PFSK-1 (cell line): ENCODE data around the gene SYDE1.

Experiments used
- FOXP2 ChIP-seq: optimal IDR thresholded peaks from 2 replicates; pipeline ENCODE3; 2011; ENCODE audit warnings: borderline replicate concordance, control low read depth, inconsistent platforms; ENCODE audit not compliant: insufficient read depth; ENCODE audit errors: extremely low read length, extremely low read depth
- POLR2AphosphoS5 ChIP-seq: IDR thresholded peaks from 2 replicates; pipeline ENCODE4 v1.6.1; 2012; ENCODE audit warnings: low read depth, mild to moderate bottlenecking, control low read depth, low read length, moderate library complexity
- SIN3A ChIP-seq: IDR thresholded peaks from 2 replicates; pipeline ENCODE4 v1.6.1; 2012; ENCODE audit warnings: mild to moderate bottlenecking, low read length, moderate library complexity, borderline replicate concordance; ENCODE audit not compliant: insufficient read depth
- TAF1 ChIP-seq: IDR thresholded peaks from 2 replicates; pipeline ENCODE4 v1.6.1; 2012; ENCODE audit warnings: low read length, control low read depth, borderline replicate concordance; ENCODE audit not compliant: insufficient read depth
- TF ChIP-seq, protein P1 (sequence below), 2 experiments: IDR thresholded peaks; 2 replicates each; pipeline versions ENCODE4 v1.6.1 to v1.8.0; 2011 to 2012; ENCODE audit warnings: low read depth in 2 of 2, low read length in 2 of 2, control low read depth in 1 of 2, inconsistent platforms in 1 of 2, mild to moderate bottlenecking in 1 of 2, moderate library complexity in 1 of 2; ENCODE audit not compliant: insufficient read depth in 1 of 2

The SYDE1 gene

DNA sequence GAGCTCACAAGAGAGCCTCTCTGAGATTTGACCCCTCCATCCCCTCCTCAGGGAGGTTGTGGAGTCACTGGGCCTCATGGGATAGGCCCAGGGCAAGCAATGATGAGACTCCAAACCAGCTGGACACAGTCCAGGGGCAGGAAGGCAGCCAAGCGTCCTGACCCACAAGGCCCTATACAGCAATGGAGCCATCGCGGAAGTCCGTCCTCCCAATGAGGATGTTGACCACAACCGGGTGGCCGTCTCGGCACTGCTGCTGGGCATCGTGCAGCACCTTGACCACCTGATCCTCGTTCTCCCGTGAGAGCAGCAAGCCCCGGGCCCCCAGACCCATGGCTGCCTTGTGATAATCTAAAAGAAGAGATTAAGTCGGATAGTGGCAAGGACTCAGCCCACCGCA lies 7.9 kb downstream of the SYDE1 start:
- TF ChIP-seq FOXP2 (peak; percentile 87), TAF1 (no peak), SIN3A (no peak), POLR2AphosphoS5 (peak; percentile 58; the same call in 1 of the 2 replicates)
- TF ChIP-seq, protein P1, sequence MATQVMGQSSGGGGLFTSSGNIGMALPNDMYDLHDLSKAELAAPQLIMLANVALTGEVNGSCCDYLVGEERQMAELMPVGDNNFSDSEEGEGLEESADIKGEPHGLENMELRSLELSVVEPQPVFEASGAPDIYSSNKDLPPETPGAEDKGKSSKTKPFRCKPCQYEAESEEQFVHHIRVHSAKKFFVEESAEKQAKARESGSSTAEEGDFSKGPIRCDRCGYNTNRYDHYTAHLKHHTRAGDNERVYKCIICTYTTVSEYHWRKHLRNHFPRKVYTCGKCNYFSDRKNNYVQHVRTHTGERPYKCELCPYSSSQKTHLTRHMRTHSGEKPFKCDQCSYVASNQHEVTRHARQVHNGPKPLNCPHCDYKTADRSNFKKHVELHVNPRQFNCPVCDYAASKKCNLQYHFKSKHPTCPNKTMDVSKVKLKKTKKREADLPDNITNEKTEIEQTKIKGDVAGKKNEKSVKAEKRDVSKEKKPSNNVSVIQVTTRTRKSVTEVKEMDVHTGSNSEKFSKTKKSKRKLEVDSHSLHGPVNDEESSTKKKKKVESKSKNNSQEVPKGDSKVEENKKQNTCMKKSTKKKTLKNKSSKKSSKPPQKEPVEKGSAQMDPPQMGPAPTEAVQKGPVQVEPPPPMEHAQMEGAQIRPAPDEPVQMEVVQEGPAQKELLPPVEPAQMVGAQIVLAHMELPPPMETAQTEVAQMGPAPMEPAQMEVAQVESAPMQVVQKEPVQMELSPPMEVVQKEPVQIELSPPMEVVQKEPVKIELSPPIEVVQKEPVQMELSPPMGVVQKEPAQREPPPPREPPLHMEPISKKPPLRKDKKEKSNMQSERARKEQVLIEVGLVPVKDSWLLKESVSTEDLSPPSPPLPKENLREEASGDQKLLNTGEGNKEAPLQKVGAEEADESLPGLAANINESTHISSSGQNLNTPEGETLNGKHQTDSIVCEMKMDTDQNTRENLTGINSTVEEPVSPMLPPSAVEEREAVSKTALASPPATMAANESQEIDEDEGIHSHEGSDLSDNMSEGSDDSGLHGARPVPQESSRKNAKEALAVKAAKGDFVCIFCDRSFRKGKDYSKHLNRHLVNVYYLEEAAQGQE (IDR thresholded peaks at IDR 0.05; ENCODE audit: insufficient read depth in 1 of 2, low read depth in 2 of 2, low read length in 2 of 2): no peak

DNA sequence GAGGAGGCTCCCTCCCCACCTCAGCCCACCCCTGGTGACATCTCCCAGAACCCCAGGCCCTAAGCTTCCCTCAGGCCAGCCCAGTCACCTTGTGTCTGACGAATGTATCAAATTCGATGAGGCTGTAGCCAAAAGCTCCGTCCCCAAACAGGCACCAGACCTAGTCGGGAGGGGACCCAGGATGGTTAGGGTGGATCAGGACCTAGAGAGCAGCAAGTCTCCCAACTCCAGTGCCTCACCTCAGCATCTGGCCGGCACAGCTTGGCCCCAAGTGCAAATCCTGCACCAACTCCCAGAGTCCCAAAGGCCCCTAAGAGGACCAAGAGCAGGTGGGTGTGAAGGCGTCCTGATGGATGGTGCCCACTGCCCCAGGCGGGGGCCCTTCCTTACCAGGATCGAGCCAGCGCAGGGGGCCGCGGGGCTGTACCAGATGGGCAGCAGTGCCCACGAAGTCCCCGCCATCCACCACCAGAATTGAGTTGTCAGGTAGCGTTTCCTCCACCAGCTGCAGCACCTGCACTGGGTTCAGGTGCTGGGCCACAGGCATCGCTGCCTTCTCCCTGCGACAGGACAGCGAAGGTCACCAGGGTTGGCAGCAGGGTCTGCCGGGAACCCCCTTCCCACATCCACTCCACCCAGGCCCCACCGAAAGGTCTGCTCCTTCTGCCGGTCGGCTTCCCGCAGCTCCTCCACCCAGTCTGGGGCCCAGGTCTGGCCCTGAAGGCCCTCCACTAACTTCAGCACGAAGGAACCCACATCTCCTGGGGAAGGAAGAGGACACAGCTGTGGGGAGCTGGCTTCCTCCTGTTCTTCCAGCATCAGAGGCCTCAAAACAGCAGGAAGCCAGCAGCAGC lies 8.8 kb downstream of the SYDE1 start:
- TF ChIP-seq POLR2AphosphoS5: no peak

DNA sequence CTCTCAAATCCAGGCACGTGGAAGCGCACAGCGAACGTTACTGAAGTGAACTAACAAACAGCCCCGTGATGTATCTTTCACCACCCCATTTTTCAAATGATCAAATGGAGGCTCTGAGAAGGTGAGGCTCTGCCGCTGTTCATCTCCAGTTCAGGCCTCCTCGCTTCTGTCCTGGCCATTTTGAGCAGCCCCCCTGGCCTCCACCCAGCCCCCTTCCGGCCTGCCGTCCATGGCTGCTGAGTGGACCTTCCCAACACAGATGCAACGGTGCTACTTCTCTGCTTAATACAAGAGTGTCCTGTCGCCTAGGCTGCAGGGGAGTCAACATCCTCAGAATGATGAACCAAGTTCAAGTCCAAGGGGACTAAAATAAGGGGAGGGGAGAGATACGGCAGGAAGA lies 9.7 kb downstream of the SYDE1 start:
- TF ChIP-seq SIN3A (no peak), POLR2AphosphoS5 (no peak), FOXP2 (no peak), TAF1 (no peak)
- TF ChIP-seq, protein P1 (IDR thresholded peaks at IDR 0.05; ENCODE audit: insufficient read depth in 1 of 2, low read depth in 2 of 2, low read length in 2 of 2): no peak

DNA sequence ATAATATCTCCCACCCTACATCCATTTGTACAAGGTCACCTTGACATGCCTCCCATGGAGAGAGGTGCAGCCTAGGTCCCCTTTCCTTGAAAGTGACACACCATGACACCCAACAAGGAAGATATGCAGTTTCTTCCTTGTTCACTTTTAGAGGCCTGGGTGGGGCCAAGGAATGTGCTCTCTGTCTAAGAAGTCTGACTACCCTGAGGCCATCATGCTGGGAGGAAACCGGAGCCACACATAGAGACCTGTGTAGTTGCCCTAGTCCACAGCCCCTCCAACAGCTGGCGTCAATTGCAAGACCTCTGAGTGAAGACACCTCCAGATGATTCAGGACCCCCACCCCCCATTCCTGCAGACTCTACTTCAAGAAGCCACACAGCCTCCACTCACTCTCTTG lies 11.0 kb downstream of the SYDE1 start:
- TF ChIP-seq SIN3A: no peak
- TF ChIP-seq FOXP2: no peak
- TF ChIP-seq POLR2AphosphoS5: no peak
- TF ChIP-seq, protein P1 (IDR thresholded peaks at IDR 0.05; ENCODE audit: insufficient read depth in 1 of 2, low read depth in 2 of 2, low read length in 2 of 2): no peak
- TF ChIP-seq TAF1: no peak

DNA sequence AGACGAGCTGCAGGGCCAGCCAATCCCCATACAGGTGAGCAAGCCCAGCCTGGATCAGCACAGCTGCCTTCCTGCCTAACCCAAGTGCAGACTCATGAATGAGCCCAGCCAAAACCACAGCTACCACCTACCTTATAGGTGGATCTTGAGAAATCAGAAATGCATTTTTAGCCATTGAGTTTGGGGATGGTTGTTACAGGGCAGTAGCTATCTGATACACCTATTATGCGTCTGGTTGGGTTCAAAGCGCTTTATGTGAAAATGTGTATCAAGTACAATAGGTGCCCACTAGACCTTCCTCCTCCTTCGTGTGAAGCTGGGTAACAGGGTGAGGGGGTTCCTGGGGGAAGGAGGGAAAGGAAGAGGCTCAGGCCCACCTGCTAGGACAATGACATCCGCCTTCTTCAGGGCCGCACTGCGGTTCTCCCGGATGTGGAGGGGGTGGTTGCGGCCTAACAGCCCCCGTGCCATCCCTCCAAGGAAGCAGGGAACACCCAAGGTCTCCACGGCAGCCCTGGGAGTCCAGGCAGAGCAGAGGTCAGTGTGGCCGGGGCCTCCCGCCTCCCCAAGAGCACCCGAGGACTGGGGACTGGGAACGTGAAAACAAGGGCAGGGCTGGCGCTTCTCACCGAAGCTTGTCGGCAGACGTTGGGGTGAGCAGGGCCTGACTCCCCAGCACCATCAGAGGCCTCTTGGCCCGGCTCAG lies 11.7 kb downstream of the SYDE1 start:
- no peak for TF ChIP-seq FOXP2
- TF ChIP-seq SIN3A: no peak
- TF ChIP-seq POLR2AphosphoS5: no peak
- TF ChIP-seq TAF1: no peak
- TF ChIP-seq, protein P1 (IDR thresholded peaks at IDR 0.05; ENCODE audit: insufficient read depth in 1 of 2, low read depth in 2 of 2, low read length in 2 of 2): no peak
